K562 (cell line): Measurements from ENCODE around the gene SLC38A8.

ENCODE experiments used
- CTCF ChIP-seq, 3 experiments: IDR thresholded peaks in 2 of 3; conservative IDR thresholded peaks in 1 of 3; 2 replicates each; pipeline ENCODE4 v1.5.1; 2011 to 2012; ENCODE audit warnings: low read length in 3 of 3, mild to moderate bottlenecking in 3 of 3, control low read depth in 2 of 3, improper control_type of control experiment in 1 of 3, inconsistent platforms in 1 of 3, low read depth in 1 of 3, mixed read lengths in 1 of 3, moderate library complexity in 1 of 3; ENCODE audit not compliant: insufficient read depth in 2 of 3
- DNMT1 ChIP-seq: fragments of 450-650 bp; IDR thresholded peaks from 2 replicates; pipeline ENCODE4 v1.6.1; 2016; ENCODE audit warnings: antibody characterized with exemption, mild to moderate bottlenecking
- JUN ChIP-seq, 2 experiments: sonication (generic) in 1 of 2; formaldehyde crosslinking in 1 of 2; IDR thresholded peaks; 2 replicates each; pipeline versions ENCODE4 v1.6.1 to v1.8.0; 2012 to 2022; ENCODE audit warnings: borderline replicate concordance in 2 of 2, mild to moderate bottlenecking in 2 of 2, improper control_type of control experiment in 1 of 2, low read depth in 1 of 2, low read length in 1 of 2, missing genetic modification reagents in 1 of 2
- MYC ChIP-seq, 2 experiments: fragments of 250-450 bp in 1 of 2; sonication (Bioruptor Pico) in 1 of 2; IDR thresholded peaks; 2 replicates each; pipeline versions ENCODE4 v1.5.1 to v1.6.1; 2012 to 2021; ENCODE audit warnings: low read depth in 2 of 2, borderline replicate concordance in 1 of 2, improper control_type of control experiment in 1 of 2, low read length in 1 of 2, mild to moderate bottlenecking in 1 of 2, moderate library complexity in 1 of 2
- NR2C1 ChIP-seq, 2 experiments: fragments of 450-650 bp; IDR thresholded peaks; 2 replicates each; pipeline ENCODE4 v1.6.1; 2017; ENCODE audit warnings: mild to moderate bottlenecking in 2 of 2, antibody characterized with exemption in 1 of 2, inconsistent platforms in 1 of 2, missing compliant biosample characterization in 1 of 2, missing genetic modification characterization in 1 of 2
- POLR2AphosphoS5 ChIP-seq: IDR thresholded peaks from 2 replicates; pipeline ENCODE4 v1.6.1; 2011; ENCODE audit warnings: mild to moderate bottlenecking, low read depth, low read length, moderate library complexity; ENCODE audit not compliant: control insufficient read depth, insufficient read depth
- ZBTB2 ChIP-seq: fragments of 450-650 bp; IDR thresholded peaks from 2 replicates; pipeline ENCODE4 v1.6.1; 2016; ENCODE audit warnings: antibody characterized with exemption
- ZBTB49 ChIP-seq: sonication (generic); formaldehyde crosslinking; IDR thresholded peaks from 2 replicates; pipeline ENCODE4 v1.8.0; 2022; ENCODE audit warnings: missing genetic modification reagents, mild to moderate bottlenecking, borderline replicate concordance
- TF ChIP-seq, protein P1 (sequence below): fragments of 450-650 bp; IDR thresholded peaks from 2 replicates; pipeline ENCODE4 v1.6.1; 2017; ENCODE audit warnings: mild to moderate bottlenecking, moderate library complexity

GRCh38 chr16:84081446-84081989 is 38.9 kb upstream of the SLC38A8 start:
- TF ChIP-seq, protein P1, sequence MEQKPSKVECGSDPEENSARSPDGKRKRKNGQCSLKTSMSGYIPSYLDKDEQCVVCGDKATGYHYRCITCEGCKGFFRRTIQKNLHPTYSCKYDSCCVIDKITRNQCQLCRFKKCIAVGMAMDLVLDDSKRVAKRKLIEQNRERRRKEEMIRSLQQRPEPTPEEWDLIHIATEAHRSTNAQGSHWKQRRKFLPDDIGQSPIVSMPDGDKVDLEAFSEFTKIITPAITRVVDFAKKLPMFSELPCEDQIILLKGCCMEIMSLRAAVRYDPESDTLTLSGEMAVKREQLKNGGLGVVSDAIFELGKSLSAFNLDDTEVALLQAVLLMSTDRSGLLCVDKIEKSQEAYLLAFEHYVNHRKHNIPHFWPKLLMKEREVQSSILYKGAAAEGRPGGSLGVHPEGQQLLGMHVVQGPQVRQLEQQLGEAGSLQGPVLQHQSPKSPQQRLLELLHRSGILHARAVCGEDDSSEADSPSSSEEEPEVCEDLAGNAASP, result no peak
- TF ChIP-seq CTCF (IDR thresholded peaks at IDR 0.05 in 2 of 3, conservative IDR thresholded peaks at IDR 0.05 in 1 of 3; ENCODE audit: insufficient read depth in 2 of 3, low read depth in 1 of 3, low read length in 3 of 3), result no peak
- no peak for TF ChIP-seq POLR2AphosphoS5
- TF ChIP-seq MYC (IDR thresholded peaks at IDR 0.05; ENCODE audit: low read depth, low read length), result no peak
- TF ChIP-seq MYC (CRISPR knock-in tag; IDR thresholded peaks at IDR 0.05; ENCODE audit: borderline replicate concordance, low read depth), result no peak
- no peak for TF ChIP-seq ZBTB49 (CRISPR knock-in tag)
- no peak for TF ChIP-seq ZBTB2
- TF ChIP-seq DNMT1, result no peak
- no peak for TF ChIP-seq JUN (IDR thresholded peaks at IDR 0.05; ENCODE audit: borderline replicate concordance, low read depth, low read length)
- TF ChIP-seq JUN (CRISPR knock-in tag; IDR thresholded peaks at IDR 0.05; ENCODE audit: borderline replicate concordance), result no peak
- no peak for TF ChIP-seq NR2C1 (IDR thresholded peaks at IDR 0.05)
- TF ChIP-seq NR2C1 (tag; IDR thresholded peaks at IDR 0.05), result no peak
